WTC11 (cell line): ENCODE data around the gene HBB. TPM values are rescaled to one million over a fixed set of nuclear protein-coding genes. Genes with fewer than 3 reads are reported as not detected.

Experiments used
- ATAC-seq: fragments of 200-7000 bp; cut with Tn5 transposase; 2 replicates; pipeline ENCODE4 v1.10.0; 2021; ENCODE audit warnings: mild to moderate bottlenecking, moderate library complexity
- CTCF ChIA-PET: fragments of 300-600 bp; sonication (Branson Sonifier 250); formaldehyde crosslinking; loops from one replicate; lab custom pipeline; 2021; ENCODE audit warnings: antibody characterized with exemption; lab: Charles Lee
- POLR2A ChIA-PET: fragments of 350-600 bp; sonication (Branson Sonifier 250); formaldehyde crosslinking; loops from one replicate; lab custom pipeline; 2021; ENCODE audit warnings: antibody characterized with exemption; lab: Charles Lee
- DNase-seq: peaks from one replicate; pipeline ENCODE4 v3.0.0; 2021; ENCODE audit warnings: low spot score
- H3K27ac Mint-ChIP-seq: 2 replicates; pipeline ENCODE4 v1.8.0; 2021; ENCODE audit warnings: mixed read lengths
- H3K27me3 Mint-ChIP-seq: 2 replicates; pipeline ENCODE4 v1.8.0; 2021; ENCODE audit warnings: low read depth, mild to moderate bottlenecking, moderate library complexity, mixed read lengths
- H3K36me3 Mint-ChIP-seq: 2 replicates; pipeline ENCODE4 v1.8.0; 2021; ENCODE audit warnings: mixed read lengths
- H3K4me1 Mint-ChIP-seq: 2 replicates; pipeline ENCODE4 v1.8.0; 2022; ENCODE audit warnings: mixed read lengths
- H3K4me3 Mint-ChIP-seq: 2 replicates; pipeline ENCODE4 v1.8.0; 2021; ENCODE audit warnings: mild to moderate bottlenecking, moderate library complexity, mixed read lengths
- H3K9me3 Mint-ChIP-seq: 2 replicates; pipeline ENCODE4 v1.8.0; 2021; ENCODE audit warnings: mixed read lengths
- ARID4B ChIP-seq: sonication (generic); formaldehyde crosslinking; IDR thresholded peaks from 2 replicates; pipeline ENCODE4 v1.8.0; 2023; ENCODE audit warnings: missing genetic modification reagents, mild to moderate bottlenecking, borderline replicate concordance
- E2F5 ChIP-seq: sonication (generic); formaldehyde crosslinking; IDR thresholded peaks from 2 replicates; pipeline ENCODE4 v1.8.1; 2022; ENCODE audit warnings: mild to moderate bottlenecking, moderate library complexity, missing genetic modification reagents
- ELF4 ChIP-seq: sonication (generic); formaldehyde crosslinking; IDR thresholded peaks from 2 replicates; pipeline ENCODE4 v1.8.1; 2022; ENCODE audit warnings: low read depth, mild to moderate bottlenecking, moderate library complexity, missing genetic modification reagents
- EMX1 ChIP-seq: fragments of 250-450 bp; sonication (Bioruptor Pico); IDR thresholded peaks from 2 replicates; pipeline ENCODE4 v1.8.0; 2021; ENCODE audit warnings: mild to moderate bottlenecking
- ERG ChIP-seq: fragments of 250-450 bp; sonication (Bioruptor Pico); IDR thresholded peaks from 2 replicates; pipeline ENCODE4 v1.8.0; 2021; ENCODE audit warnings: mild to moderate bottlenecking
- ESRRA ChIP-seq: sonication (generic); formaldehyde crosslinking; IDR thresholded peaks from 2 replicates; pipeline ENCODE4 v1.8.1; 2022; ENCODE audit warnings: mild to moderate bottlenecking, missing genetic modification reagents, borderline replicate concordance
- FOXP4 ChIP-seq: sonication (generic); formaldehyde crosslinking; IDR thresholded peaks from 2 replicates; pipeline ENCODE4 v1.8.0; 2022; ENCODE audit warnings: mild to moderate bottlenecking, missing genetic modification reagents
- IRF2 ChIP-seq: sonication (generic); formaldehyde crosslinking; IDR thresholded peaks from 2 replicates; pipeline ENCODE4 v1.8.0; 2022; ENCODE audit warnings: low read depth, missing genetic modification reagents, borderline replicate concordance
- MYBL2 ChIP-seq: sonication (generic); formaldehyde crosslinking; IDR thresholded peaks from 2 replicates; pipeline ENCODE4 v1.8.1; 2023; ENCODE audit warnings: mild to moderate bottlenecking, moderate library complexity, missing genetic modification reagents
- NR2C2 ChIP-seq: sonication (generic); formaldehyde crosslinking; IDR thresholded peaks from 2 replicates; pipeline ENCODE4 v1.8.0; 2022; ENCODE audit warnings: mild to moderate bottlenecking, missing genetic modification reagents
- SMAD3 ChIP-seq: sonication (generic); formaldehyde crosslinking; IDR thresholded peaks from 2 replicates; pipeline ENCODE4 v1.8.0; 2022; ENCODE audit warnings: missing genetic modification reagents, mild to moderate bottlenecking, borderline replicate concordance
- TP53 ChIP-seq: sonication (generic); formaldehyde crosslinking; IDR thresholded peaks from 2 replicates; pipeline ENCODE4 v1.8.1; 2023; ENCODE audit warnings: mild to moderate bottlenecking, missing genetic modification reagents
- USF1 ChIP-seq: sonication (generic); formaldehyde crosslinking; IDR thresholded peaks from 2 replicates; pipeline ENCODE4 v1.8.0; 2022; ENCODE audit warnings: mild to moderate bottlenecking, missing genetic modification reagents
- ZMAT4 ChIP-seq: fragments of 250-450 bp; sonication (Bioruptor Pico); IDR thresholded peaks from 2 replicates; pipeline ENCODE4 v1.9.0; 2021; ENCODE audit warnings: mild to moderate bottlenecking
- ZNF532 ChIP-seq: fragments of 250-450 bp; sonication (Bioruptor Pico); IDR thresholded peaks from 2 replicates; pipeline ENCODE4 v1.9.0; 2021; ENCODE audit warnings: mild to moderate bottlenecking, borderline replicate concordance
- total RNA-seq: library from RNA; stranded (reverse); gene quantifications from 3 replicates; pipeline ENCODE4 v1.2.3, GENCODE V29; 2021

Gene HBB
- total RNA-seq, 1 experiment from 2014 or later = not detected

- TF ChIP-seq USF1 (CRISPR knock-in tag) = no peak
- no peak for TF ChIP-seq ELF4
- no peak for TF ChIP-seq NR2C2 (CRISPR knock-in tag)
- TF ChIP-seq FOXP4 (CRISPR knock-in tag) = no peak
- TF ChIP-seq IRF2 = no peak
- TF ChIP-seq E2F5 (CRISPR knock-in tag) = no peak
- no peak for TF ChIP-seq ZNF532 (CRISPR knock-in tag)
- no peak for TF ChIP-seq TP53
- TF ChIP-seq ARID4B (CRISPR knock-in tag) = no peak
- no peak for TF ChIP-seq ERG (CRISPR knock-in tag)
- no peak for TF ChIP-seq ZMAT4 (CRISPR knock-in tag)
- TF ChIP-seq SMAD3 (CRISPR knock-in tag) = no peak
- no peak for TF ChIP-seq ESRRA
- TF ChIP-seq MYBL2 = no peak
- TF ChIP-seq EMX1 (CRISPR knock-in tag) = no peak
- ChIA-PET POLR2A (no interaction called here), CTCF (no interaction called here)
- DNase-seq (no peak), ATAC-seq (no peak)
- H3K27me3 Mint-ChIP-seq = no peaks in the 10 kb centered on the region; the same call in 1 of the 2 replicates
- H3K9me3 Mint-ChIP-seq = no peaks in the 10 kb centered on the region
- H3K4me1 Mint-ChIP-seq = no peaks in the 10 kb centered on the region
- H3K4me3 Mint-ChIP-seq = no peak overlapping the region
- H3K27ac Mint-ChIP-seq = no peak overlapping the region
- no peaks in the 10 kb centered on the region for H3K36me3 Mint-ChIP-seq
Measured at GRCh38 chr11:5240056-5240455, 13.2 kb upstream of the HBB start.
